Activated effector memory CD4-positive, alpha-beta T cell treated with anti-CD3 and anti-CD28 coated beads, Interleukin-2, amount 50 U/mL, for 16 hours (primary cell): Measurements from ENCODE around the gene SUFU.
"Not testable (repeated sequence)": the region's sequence is repeated elsewhere in the genome, so short reads cannot be mapped to it uniquely, and the experiment has no call there.

Experiments
- DNase-seq: peaks from one replicate; pipeline ENCODE4 v3.0.0-alpha.2; 2020

Gene SUFU

DNA sequence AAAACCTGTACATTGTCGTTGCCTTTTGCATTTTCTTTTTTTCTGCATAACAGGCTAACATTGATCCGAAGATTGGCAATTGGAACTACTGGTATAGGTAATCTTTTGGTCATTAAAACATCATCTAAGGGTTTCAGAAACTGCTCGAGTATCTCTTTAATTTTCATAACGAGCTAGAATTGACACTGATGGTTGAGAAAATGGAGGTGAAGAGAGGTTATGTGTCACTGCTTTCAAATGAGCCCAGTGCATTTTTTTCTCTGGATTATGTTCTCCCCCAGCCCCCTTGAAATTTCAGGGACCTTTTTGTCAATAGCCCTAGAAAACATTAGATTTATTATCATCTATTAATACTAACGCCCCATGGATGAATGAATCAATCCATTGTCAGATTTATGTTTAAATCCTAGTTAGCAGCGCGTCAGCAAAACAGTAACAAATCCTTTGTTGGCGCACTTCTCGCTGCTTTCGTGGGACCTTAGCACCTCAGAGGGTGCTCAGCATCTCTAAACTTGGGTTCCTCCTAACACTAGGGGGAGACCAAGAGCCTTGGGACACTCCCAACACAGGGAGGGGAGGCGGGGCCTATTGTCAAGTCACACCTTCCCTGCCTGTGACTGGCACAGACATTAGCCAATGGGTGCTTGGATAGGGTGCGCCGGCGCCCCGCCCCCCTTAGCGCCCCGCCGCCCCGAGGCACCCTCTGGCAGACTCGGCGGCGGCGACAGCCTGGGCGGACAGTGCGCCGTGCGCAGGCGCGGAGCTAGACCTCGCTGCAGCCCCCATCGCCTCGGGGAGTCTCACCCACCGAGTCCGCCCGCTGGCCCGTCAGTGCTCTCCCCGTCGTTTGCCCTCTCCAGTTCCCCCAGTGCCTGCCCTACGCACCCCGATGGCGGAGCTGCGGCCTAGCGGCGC, at the start of gene SUFU:
Gene SUFU, plus strand, starts transcription at position 709 of the 915 bp plus-strand sequence. Its CDS starts 181 bp downstream, at position 890.
- DNase-seq: peak; percentile 99

GRCh38 chr10:102454662-102455487, 48.9 kb upstream of the SUFU start:
- DNase-seq: not testable (repeated sequence)

DNA sequence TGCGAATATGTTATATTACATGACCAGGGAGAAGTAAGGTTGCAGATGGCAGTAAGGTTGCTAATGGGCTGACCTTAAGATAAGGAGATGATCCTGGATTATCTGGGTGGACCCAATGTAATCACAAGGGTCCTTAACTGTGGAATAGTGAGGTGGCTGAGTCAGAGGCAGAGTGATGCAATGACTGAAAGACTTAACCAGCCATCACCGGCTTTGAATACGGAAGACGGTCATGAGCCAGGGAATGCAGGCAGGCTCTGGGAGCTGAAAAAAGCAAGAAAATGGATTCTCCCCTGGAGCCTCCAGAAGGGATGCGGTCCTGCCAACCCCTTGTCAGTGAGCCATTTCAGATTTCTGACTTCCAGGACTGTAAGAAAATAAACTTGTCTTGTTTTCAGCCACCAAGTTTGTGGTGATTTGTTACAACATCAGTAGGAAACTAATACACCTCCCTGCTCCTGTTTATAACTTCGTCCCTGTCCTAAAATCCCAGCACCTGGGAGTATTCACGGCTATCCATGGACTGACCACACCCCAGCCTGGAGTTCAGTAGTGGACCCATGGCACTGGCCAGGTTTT, 47.8 kb upstream of the SUFU start:
- no peak for DNase-seq

DNA sequence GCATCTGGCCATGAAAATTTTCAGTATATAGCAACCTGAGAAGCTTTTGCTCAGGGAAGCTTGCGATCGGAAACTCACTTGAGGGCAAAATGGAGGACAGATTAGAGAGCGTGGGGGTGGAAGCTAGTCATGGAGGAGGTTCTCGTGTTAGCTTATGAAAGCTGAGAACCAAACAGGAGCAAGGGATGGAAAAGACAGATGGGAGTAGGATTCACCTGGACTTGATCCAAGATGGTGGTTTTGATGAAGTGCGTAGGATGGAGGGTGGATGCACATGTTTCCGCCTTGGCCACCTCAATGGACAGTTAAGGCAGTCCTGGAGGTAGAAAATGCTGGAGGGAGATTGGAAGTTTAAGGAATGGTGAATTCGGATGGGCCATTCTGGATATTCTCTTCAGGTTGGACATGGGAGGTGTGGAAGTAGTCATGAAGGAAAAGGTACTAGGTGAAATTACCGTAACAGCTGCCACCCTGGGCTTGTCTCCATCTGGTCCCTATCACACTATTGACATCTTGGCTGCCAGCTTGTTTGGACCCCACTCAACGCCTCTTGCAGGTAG, 46.1 kb upstream of the SUFU start:
- DNase-seq: no peak

DNA sequence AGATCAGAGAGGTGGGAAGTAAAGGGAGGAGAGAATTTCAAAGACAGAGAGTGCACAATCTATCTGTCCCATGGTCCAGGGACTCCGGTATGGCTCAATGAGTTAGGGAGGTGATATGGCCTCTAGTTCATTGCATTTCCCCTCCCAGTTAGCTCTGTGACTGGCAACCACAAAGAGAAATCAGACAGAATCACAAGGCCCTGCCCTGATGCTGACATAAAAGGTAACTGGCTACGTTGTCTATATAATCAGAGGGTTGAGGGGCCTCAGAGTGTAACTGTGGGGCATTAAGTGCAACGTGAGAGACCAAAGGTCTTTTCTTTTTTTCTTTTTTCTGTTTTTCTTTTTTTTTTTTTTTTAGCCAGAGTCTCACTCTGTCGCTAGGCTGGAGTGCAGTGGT, 45.1 kb upstream of the SUFU start:
- DNase-seq: no peak

DNA sequence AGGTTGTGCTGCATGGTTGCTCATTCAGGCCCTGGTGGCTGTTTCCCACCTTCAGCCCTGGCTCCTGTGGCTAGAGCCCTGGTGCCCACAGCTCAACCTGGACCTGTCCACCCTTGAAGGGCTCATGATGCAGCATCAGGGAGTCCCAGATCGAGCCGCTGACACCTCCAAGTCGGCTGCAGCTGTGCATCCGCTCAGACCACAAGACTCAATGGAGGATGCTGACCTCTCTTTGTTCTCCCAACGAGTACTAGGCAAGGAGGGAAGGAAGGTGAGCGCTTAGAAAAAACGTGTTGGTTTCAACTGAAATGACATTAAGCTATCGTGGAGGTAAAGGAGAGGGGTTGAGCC, 43.0 kb upstream of the SUFU start:
- no peak for DNase-seq

DNA sequence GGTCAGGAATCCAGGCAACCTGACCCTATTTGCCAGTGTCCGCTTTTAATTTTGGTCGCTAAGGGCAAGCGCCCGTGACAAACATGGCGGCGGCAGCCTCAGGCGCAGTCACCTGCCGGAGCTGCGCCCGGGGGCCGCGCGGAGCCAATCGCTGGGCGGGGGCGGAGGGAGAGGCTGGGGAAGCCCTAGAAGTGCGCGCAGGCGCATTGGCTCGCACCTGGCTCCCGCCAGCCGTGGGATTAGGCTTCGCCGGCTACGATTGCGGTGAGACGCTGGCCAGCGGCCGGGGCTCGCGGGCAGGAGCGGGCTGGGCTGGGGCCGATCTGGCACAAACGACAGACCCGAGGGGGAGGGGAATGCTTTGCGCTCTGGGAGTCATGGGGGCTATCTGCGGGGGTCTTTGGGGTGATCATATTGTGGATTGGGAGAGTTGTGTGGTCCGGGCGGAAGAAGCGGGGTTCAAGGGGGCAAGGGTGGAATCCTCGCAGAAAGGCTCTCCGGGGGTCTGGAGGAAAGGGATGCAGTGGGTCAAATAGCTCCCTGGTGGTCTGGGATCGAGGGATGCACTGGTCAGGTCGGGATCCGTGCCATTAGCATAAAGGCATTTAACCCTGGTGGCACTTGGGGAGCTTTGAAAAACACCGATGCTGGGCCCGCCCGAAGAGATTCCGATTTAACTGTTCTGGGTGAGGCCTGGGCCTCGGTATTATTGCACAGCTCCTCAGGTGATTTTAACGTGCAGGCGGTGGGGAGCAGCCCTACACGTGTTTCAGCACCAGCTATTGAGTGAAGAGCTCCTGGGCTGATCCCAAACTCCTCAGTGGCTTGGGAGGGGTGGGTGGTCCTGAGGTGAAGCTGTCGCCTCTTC, 42.4 kb upstream of the SUFU start:
- DNase-seq: peak; percentile 98

DNA sequence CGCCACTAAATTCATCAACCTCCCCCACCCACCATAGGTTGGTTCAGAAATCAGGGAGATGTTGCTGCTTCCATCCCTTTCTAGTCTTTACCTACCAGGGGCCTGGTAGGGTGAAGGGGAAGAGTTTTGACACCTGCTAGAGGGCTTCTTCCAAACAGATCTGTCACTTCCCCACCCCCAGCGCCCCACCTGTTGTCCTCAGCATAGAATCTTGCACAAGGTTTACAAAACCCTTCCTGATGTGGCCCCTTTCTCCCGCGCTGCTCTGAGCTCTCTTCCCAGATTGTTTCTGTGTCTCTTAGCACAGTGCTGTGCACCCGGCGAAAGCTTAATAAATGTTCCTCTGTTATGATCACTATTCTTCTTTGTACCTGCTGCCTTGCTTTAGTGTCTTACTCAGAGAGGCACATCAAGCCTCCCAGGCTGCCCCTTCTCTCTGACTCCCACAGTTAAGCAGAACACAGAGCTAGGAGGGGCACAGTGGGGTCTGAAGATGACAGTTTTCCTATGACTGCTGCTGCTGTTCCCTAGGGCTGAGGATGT, 41.2 kb upstream of the SUFU start:
- no peak for DNase-seq

GRCh38 chr10:102463983-102464382, 39.8 kb upstream of the SUFU start:
- DNase-seq: no peak

DNA sequence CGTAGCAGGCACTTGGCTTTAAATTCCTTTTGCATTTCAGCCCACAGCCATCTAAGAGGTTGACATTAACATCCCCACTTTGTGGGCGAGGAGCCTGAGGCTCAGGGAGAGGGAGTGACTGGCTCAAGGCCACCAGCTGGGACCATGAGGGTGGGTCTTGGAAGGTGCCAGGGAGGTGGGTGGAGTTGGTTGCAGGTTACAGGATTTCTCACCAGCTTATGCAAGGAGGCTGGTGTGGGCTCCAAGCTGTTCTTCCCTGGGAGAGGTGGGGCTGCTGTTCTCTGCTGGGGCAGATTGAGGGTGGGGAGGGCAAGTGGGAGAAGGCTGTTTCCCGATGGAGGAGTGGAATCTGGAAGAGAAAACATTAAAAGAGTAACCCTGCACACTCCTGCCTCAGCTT, 38.3 kb upstream of the SUFU start:
- DNase-seq: no peak

- DNase-seq: no peak
These were observed 36.5 kb upstream of the SUFU start for GRCh38 chr10:102467318-102467717.

GRCh38 chr10:102467971-102468438, 35.8 kb upstream of the SUFU start:
- DNase-seq: no peak

GRCh38 chr10:102468683-102469082, 35.1 kb upstream of the SUFU start:
- DNase-seq: no peak

DNA sequence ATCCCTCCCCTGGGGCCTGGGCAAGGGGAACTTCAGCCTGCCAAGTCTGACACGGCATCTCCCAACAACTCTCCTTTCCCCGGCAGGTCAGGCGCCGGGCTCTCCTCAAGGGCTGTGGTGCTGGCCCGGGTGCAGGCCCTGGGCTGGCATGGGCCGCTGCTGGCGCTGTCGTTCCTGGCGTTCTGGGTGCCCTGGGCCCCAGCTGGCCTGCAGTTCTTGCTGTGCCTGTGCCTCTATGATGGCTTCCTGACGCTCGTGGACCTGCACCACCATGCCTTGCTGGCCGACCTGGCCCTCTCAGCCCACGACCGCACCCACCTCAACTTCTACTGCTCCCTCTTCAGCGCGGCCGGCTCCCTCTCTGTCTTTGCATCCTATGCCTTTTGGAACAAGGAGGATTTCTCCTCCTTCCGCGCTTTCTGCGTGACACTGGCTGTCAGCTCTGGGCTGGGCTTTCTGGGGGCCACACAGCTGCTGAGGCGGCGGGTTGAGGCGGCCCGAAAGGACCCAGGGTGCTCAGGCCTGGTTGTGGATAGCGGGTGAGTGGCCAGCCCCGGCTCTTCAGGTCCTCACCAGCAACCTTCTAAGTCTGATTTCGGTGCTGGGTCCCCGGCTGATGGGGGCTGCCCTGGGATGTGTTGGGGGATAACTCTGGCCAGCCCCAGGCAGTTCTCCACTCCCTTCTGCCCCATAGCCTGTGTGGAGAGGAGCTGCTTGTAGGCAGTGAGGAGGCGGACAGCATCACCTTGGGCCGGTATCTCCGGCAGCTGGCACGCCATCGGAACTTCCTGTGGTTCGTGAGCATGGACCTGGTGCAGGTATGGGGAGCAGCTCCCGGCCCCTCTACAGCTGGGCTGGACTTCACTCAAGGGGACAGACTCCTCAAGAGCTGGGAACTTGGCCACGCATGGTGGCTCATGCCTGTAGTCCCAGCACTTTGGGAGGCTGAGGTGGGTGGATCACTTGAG, 32.9 kb upstream of the SUFU start:
- no peak for DNase-seq

- peak; percentile 65 for DNase-seq
These were observed 30.1 kb upstream of the SUFU start for GRCh38 chr10:102473445-102474331.

- no peak for DNase-seq
These were observed 28.2 kb upstream of the SUFU start for GRCh38 chr10:102475451-102476040.

- DNase-seq: no peak
These were observed 27.2 kb upstream of the SUFU start for GRCh38 chr10:102476466-102477141.

- DNase-seq: no peak
These were observed 24.1 kb upstream of the SUFU start for GRCh38 chr10:102479651-102480050.
